K562 (cell line): Measurements from ENCODE around the gene ZNF774. TPM values are rescaled to one million over a fixed set of nuclear protein-coding genes. Genes with fewer than 3 reads are reported as not detected.

Source experiments
- ATAC-seq: fragments of 200-7000 bp; cut with Tn5 transposase; 3 replicates; pipeline ENCODE4 v1.9.1; 2020; ENCODE audit warnings: moderate library complexity
- BruUV-seq: library from RNA; stranded (reverse); fragments of 400-500 nt; replicated peaks from 2 replicates; lab custom pipeline; 2021; lab: Mats Ljungman, UMichigan
- CTCF ChIA-PET: fragments of 300-600 bp; formaldehyde crosslinking; extraction: SDS; loops from one replicate; lab custom pipeline; 2021; ENCODE audit warnings: low intra/inter-chr PET ratio; lab: Yijun Ruan, JAX
- POLR2A ChIA-PET: fragments of 300-600, 350-650 bp; sonication (Branson Sonifier 250); formaldehyde crosslinking; extraction: SDS; loops from one replicate; lab custom pipeline; 2021; ENCODE audit warnings: antibody characterized with exemption, inconsistent platforms; lab: Yijun Ruan, JAX
- DNase-seq, 4 experiments: peaks; one replicate each; pipeline versions ENCODE4 v3.0.0 to v3.0.0-alpha.2; 2011 to 2018; ENCODE audit warnings: low spot score in 3 of 4, mixed read lengths in 3 of 4; ENCODE audit errors: extremely low read depth in 1 of 4
- FAIRE-seq: peaks from 2 replicates; lab custom pipeline; 2011; peaks lifted over from hg19 to GRCh38; lab: Jason Lieb, UNC
- H2AFZ ChIP-seq: 2 replicates; pipeline ENCODE4 v1.6.0; 2011; ENCODE audit warnings: low read depth, low read length, control low read depth, inconsistent platforms
- H3K27ac ChIP-seq: fragments of 200-600 bp; 3 replicates; pipeline ENCODE4 v1.8.0; 2011; ENCODE audit warnings: low read depth, mild to moderate bottlenecking, control low read depth, inconsistent platforms, low read length, moderate library complexity, mixed read lengths; ENCODE audit errors: extremely low read depth
- H3K27me3 ChIP-seq, 2 experiments: fragments of 300-600 bp in 1 of 2; 2 replicates in 1 of 2; 3 replicates in 1 of 2; pipeline versions ENCODE4 v1.6.0 to v1.8.0; 2011; ENCODE audit warnings: inconsistent platforms in 2 of 2, low read length in 2 of 2, mild to moderate bottlenecking in 1 of 2, mixed read lengths in 1 of 2, moderate library complexity in 1 of 2; ENCODE audit not compliant: control insufficient read depth in 2 of 2, insufficient read depth in 2 of 2
- H3K36me3 ChIP-seq: fragments of 300-600 bp; 3 replicates; pipeline ENCODE4 v1.8.0; 2011; ENCODE audit warnings: mild to moderate bottlenecking, low read length, inconsistent platforms; ENCODE audit not compliant: control insufficient read depth, insufficient read depth
- H3K4me1 ChIP-seq, 2 experiments: fragments of 200-600 bp in 1 of 2; replicated peaks in 1 of 2; 2 replicates in 1 of 2; 3 replicates in 1 of 2; pipeline versions ENCODE4 v1.5.1 to v1.8.0; 2011; ENCODE audit warnings: inconsistent platforms in 2 of 2, low read length in 2 of 2, mild to moderate bottlenecking in 1 of 2, mixed read lengths in 1 of 2, moderate library complexity in 1 of 2; ENCODE audit not compliant: control insufficient read depth in 2 of 2, insufficient read depth in 2 of 2
- H3K4me2 ChIP-seq: 2 replicates; pipeline ENCODE4 v1.6.1; 2011; ENCODE audit warnings: low read length, control low read depth, inconsistent platforms, mixed read lengths; ENCODE audit not compliant: insufficient read depth
- H3K4me3 ChIP-seq: fragments of 200-600 bp; sonication (generic), shearing (Covaris generic); 2 replicates; pipeline ENCODE4 v1.5.1; 2016; ENCODE audit warnings: control low read depth, inconsistent platforms
- H3K79me2 ChIP-seq: fragments of 200-600 bp; 3 replicates; pipeline ENCODE4 v1.8.0; 2011; ENCODE audit warnings: low read length, inconsistent platforms; ENCODE audit not compliant: control insufficient read depth, insufficient read depth
- H3K9ac ChIP-seq, 2 experiments: 2 replicates each; pipeline versions ENCODE4 v1.6.0 to v1.6.1; 2011; ENCODE audit warnings: low read depth in 2 of 2, low read length in 2 of 2, control low read depth in 1 of 2, inconsistent platforms in 1 of 2, mild to moderate bottlenecking in 1 of 2, mixed read lengths in 1 of 2; ENCODE audit not compliant: insufficient read depth in 1 of 2
- H3K9me1 ChIP-seq: one replicate; pipeline ENCODE4 v1.6.0; 2011; ENCODE audit warnings: inconsistent platforms, mild to moderate bottlenecking, low read length, moderate library complexity; ENCODE audit not compliant: control insufficient read depth, insufficient read depth
- H3K9me3 ChIP-seq: replicated peaks from 2 replicates; pipeline ENCODE4 v1.5.1; 2011; ENCODE audit warnings: low read depth, low read length, inconsistent platforms; ENCODE audit not compliant: control insufficient read depth, insufficient read depth
- H4K20me1 ChIP-seq: replicated peaks from 2 replicates; pipeline ENCODE4 v1.6.1; 2011; ENCODE audit warnings: low read length, inconsistent platforms, mixed read lengths; ENCODE audit not compliant: control insufficient read depth, insufficient read depth
- KDM2B ChIP-seq: fragments of 250-450 bp; sonication (Bioruptor Pico); IDR thresholded peaks from 2 replicates; pipeline ENCODE4 v1.8.0; 2021; ENCODE audit warnings: mild to moderate bottlenecking, moderate library complexity
- NR2C1 ChIP-seq, 2 experiments: fragments of 450-650 bp; IDR thresholded peaks; 2 replicates each; pipeline ENCODE4 v1.6.1; 2017; ENCODE audit warnings: mild to moderate bottlenecking in 2 of 2, antibody characterized with exemption in 1 of 2, inconsistent platforms in 1 of 2, missing compliant biosample characterization in 1 of 2, missing genetic modification characterization in 1 of 2
- SP2 ChIP-seq: IDR thresholded peaks from 2 replicates; pipeline ENCODE4 v1.6.1; 2011; ENCODE audit warnings: mild to moderate bottlenecking, low read depth, low read length, moderate library complexity; ENCODE audit not compliant: poor library complexity, severe bottlenecking; ENCODE audit errors: extremely low read depth
- U2AF1 ChIP-seq: fragments of 200-400 bp; formaldehyde crosslinking; optimal IDR thresholded peaks from 2 replicates; pipeline ENCODE3; 2017; ENCODE audit warnings: mild to moderate bottlenecking, low read depth, low read length, moderate library complexity
- ZNF699 ChIP-seq: fragments of 250-450 bp; sonication (Bioruptor Pico); IDR thresholded peaks from 2 replicates; pipeline ENCODE4 v1.8.0; 2021; ENCODE audit warnings: mild to moderate bottlenecking, moderate library complexity; ENCODE audit not compliant: insufficient replicate concordance
- WGBS: fragments of 100-300 bp; shearing (Covaris generic); methylation state at CpG from one replicate; pipeline ENCODE4 v1.1.6; 2016; ENCODE audit warnings: low coverage, mixed read lengths; ENCODE audit not compliant: insufficient coverage; ENCODE audit errors: missing lambda C conversion rate; 5-methylcytosine and 5-hydroxymethylcytosine counted together
- in situ Hi-C: fragments of 300-500 bp; cut with MboI; formaldehyde crosslinking; loops from 4 replicates; pipeline ENCODE4 v1.15.0; 2018; ENCODE audit warnings: inconsistent platforms, mixed read lengths
- intact Hi-C: fragments of 100-400 bp; cut with micrococcal nuclease; formaldehyde crosslinking; loops from 2 replicates; pipeline ENCODE4 v1.14.2; 2022
- polyA plus RNA-seq, 8 experiments: library from polyadenylated mRNA; depleted of rRNA in 4 of 8; stranded (reverse) in 5 of 8; unstranded in 3 of 8; fragments of >200 nt; fragmentation: Nextera tagmentation in 2 of 8; fragmentation: Illumina TruSeq in 1 of 8; extraction: Ambion mirVana in 2 of 8; extraction: Trizol in 1 of 8; gene quantifications; 2 replicates each; pipeline versions ENCODE4 v1.2.1 to v1.2.3, GENCODE V29; 2011 to 2014; ENCODE audit warnings: inconsistent platforms in 1 of 8, missing spikeins in 1 of 8
- total RNA-seq, 7 experiments: library from RNA; depleted of rRNA in 6 of 7; stranded (reverse); fragments of >200 nt in 6 of 7; fragmentation: Illumina TruSeq in 2 of 7; extraction: Trizol in 2 of 7; gene quantifications; 2 replicates each; pipeline versions ENCODE4 v1.2.1 to v1.2.3, GENCODE V29; 2011 to 2021; ENCODE audit warnings: low replicate concordance in 1 of 7
- TF ChIP-seq, protein P1 (sequence below): fragments of 250-450 bp; sonication (Bioruptor Pico); IDR thresholded peaks from 2 replicates; pipeline ENCODE4 v1.8.0; 2021; ENCODE audit warnings: moderate library complexity, mild to moderate bottlenecking, inconsistent platforms

The ZNF774 gene
- total and polyA plus RNA-seq, 9 of the 15 experiments (the other 6 are each of a cell fraction or from before 2014, with no cell fraction given), result 0.32 to 2.0 (median 1.2) TPM

- TF ChIP-seq U2AF1, result no peak
- no peak for TF ChIP-seq KDM2B
- no peak for TF ChIP-seq ZNF699 (CRISPR knock-in tag)
Measured at GRCh38 chr15:90402767-90403166, 50.7 kb downstream of the ZNF774 start (continued).

DNA sequence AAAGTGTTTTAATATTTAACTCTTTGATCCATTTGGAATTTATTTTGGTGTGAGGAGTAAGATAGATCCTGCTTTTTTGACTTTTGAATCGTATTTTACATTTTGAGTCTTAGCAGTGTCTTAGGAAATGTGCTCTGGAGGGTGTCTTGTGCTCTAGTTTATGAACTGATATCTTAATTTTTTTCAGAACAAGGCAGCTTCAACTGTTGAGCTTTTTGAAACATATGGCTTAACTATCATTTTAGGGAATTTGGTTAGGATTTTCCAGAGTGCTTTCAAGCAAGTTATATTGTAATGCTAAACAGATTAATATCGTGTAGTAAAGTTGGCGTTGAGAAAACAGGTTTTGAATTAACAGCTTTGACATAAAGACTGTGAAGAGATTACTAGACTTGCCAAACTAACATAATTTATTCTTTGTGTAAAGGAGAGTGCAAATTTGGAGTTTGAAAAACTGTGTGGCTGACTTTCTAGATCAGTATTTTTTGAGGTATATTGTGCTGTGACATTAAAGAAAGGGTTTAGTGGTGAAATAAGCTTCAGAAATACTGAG, 53.0 kb downstream of the ZNF774 start:
- ATAC-seq (no peak), DNase-seq (no peak), FAIRE-seq (no peak)
- no peaks in the 10 kb centered on the region for H3K36me3 ChIP-seq
- H3K4me3 ChIP-seq, result no peak overlapping the region
- H3K4me2 ChIP-seq, result no peak overlapping the region
- CTCF ChIA-PET, result no interaction called here
- no peaks in the 10 kb centered on the region for H3K27me3 ChIP-seq
- intact Hi-C loops (no loop called here), in situ Hi-C loops (no loop called here)
- H3K9me3 ChIP-seq, result no peaks in the 10 kb centered on the region
- no peak overlapping the region for H2AFZ ChIP-seq
- H3K9me1 ChIP-seq, result no peaks in the 10 kb centered on the region
- no TSS peak for BruUV-seq
- no peak for TF ChIP-seq NR2C1 (IDR thresholded peaks at IDR 0.05)
- TF ChIP-seq NR2C1 (tag; IDR thresholded peaks at IDR 0.05), result no peak
- no peak for TF ChIP-seq SP2
- TF ChIP-seq, protein P1, sequence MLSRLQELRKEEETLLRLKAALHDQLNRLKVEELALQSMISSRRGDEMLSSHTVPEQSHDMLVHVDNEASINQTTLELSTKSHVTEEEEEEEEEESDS (CRISPR knock-in tag), result no peak
- no peak for TF ChIP-seq KDM2B
- peaks cover 0 to 22% of the 10 kb centered on the region in 2 experiments; a peak in 3 of 5 replicates for H3K4me1 ChIP-seq
- no peak overlapping the region for H3K27ac ChIP-seq
- peaks cover 72% of the 10 kb centered on the region for H3K79me2 ChIP-seq
- H4K20me1 ChIP-seq, result no peaks in the 10 kb centered on the region
- H3K9ac ChIP-seq, result no peak overlapping the region
- whole genome bisulfite sequencing, result 40% methylated on average over 3 of the region's 3 CpGs
- POLR2A ChIA-PET, result interaction anchor here (1.0 kb wide), 1 partner anchor 14 kb away, joined by 3 read pairs; no protein-coding TSS in a partner anchor
